NT2/D1 (cell line): ENCODE data around the gene GPI.

Experiments used
- YY1 ChIP-seq: IDR thresholded peaks from 2 replicates; pipeline ENCODE4 v1.6.1; 2011; ENCODE audit not compliant: insufficient read length, insufficient read depth
- ZNF274 ChIP-seq: IDR thresholded peaks from 2 replicates; pipeline ENCODE4 v1.6.1; 2011; ENCODE audit warnings: mild to moderate bottlenecking, low read depth, low read length

DNA sequence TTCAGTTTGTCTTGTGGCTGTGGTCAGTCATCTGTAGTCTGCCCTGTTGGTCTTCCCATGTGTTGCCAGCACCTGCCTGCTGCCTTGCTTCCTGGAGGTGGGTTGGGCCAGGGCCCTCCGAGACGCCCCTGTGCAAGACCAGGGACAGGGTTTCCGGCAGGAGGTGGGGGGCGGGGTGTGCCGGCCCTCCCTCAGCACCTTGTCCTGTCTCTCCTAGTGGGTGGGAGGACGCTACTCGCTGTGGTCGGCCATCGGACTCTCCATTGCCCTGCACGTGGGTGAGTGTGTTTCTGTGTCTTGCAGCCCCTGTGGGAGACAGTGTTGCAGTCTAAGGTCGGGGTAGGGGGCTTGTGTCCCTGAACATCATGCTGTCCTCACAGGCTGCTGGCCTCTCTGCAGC, 28.0 kb downstream of the GPI start:
- no peak for TF ChIP-seq YY1
- TF ChIP-seq ZNF274: no peak
